Measurements from ENCODE around the gene CGGBP1. TPM values are rescaled to one million over a fixed set of nuclear protein-coding genes. Genes with fewer than 3 reads are reported as not detected.
"Not testable (repeated sequence)": the region's sequence is repeated elsewhere in the genome, so short reads cannot be mapped to it uniquely, and the experiment has no call there.

The CGGBP1 gene
- total RNA-seq, 3 donors from 2014 or later, result 51.9 to 62.6 (median 58.7) TPM

- ATAC-seq, result no peak
- Mint-ChIP-seq H3K9me3 (no peaks in the 10 kb centered on the region), H3K27me3 (ENCODE audit: low read depth) (no peaks in the 10 kb centered on the region), H3K4me3 (no peak overlapping the region), H3K36me3 (ENCODE audit: insufficient read depth) (no peaks in the 10 kb centered on the region), H3K4me1 (ENCODE audit: low read depth) (peaks cover 13% of the 10 kb centered on the region)
- no peak for DNase-seq
Measured at GRCh38 chr3:88019024-88019423, 39.8 kb downstream of the CGGBP1 start.

- H3K36me3 Mint-ChIP-seq (ENCODE audit: insufficient read depth); H3K4me1 Mint-ChIP-seq (ENCODE audit: low read depth); ATAC-seq; H3K27me3 Mint-ChIP-seq (ENCODE audit: low read depth); H3K9me3 Mint-ChIP-seq; DNase-seq; H3K4me3 Mint-ChIP-seq: not testable (repeated sequence)
Measured at GRCh38 chr3:88015656-88016055, 43.1 kb downstream of the CGGBP1 start.

- Mint-ChIP-seq H3K4me3 (no peak overlapping the region), H3K4me1 (ENCODE audit: low read depth) (peaks cover 4% of the 10 kb centered on the region), H3K36me3 (ENCODE audit: insufficient read depth) (no peaks in the 10 kb centered on the region), H3K9me3 (no peaks in the 10 kb centered on the region), H3K27me3 (ENCODE audit: low read depth) (no peaks in the 10 kb centered on the region)
- DNase-seq, result no peak
- no peak for ATAC-seq
Measured at GRCh38 chr3:88013592-88013991, 45.2 kb downstream of the CGGBP1 start.

GRCh38 chr3:88010810-88011209 is 48.0 kb downstream of the CGGBP1 start:
- no peaks in the 10 kb centered on the region for H3K36me3 Mint-ChIP-seq (ENCODE audit: insufficient read depth)
- DNase-seq (no peak), ATAC-seq (no peak)
- no peak overlapping the region for H3K4me3 Mint-ChIP-seq
- no peaks in the 10 kb centered on the region for H3K9me3 Mint-ChIP-seq
- H3K27me3 Mint-ChIP-seq (ENCODE audit: low read depth), result no peaks in the 10 kb centered on the region
- H3K4me1 Mint-ChIP-seq (ENCODE audit: low read depth), result no peaks in the 10 kb centered on the region

GRCh38 chr3:88009066-88009465 is 49.7 kb downstream of the CGGBP1 start:
- Mint-ChIP-seq H3K4me3 (no peak overlapping the region), H3K27me3 (ENCODE audit: low read depth) (peaks cover under 1% of the 10 kb centered on the region), H3K4me1 (ENCODE audit: low read depth) (no peaks in the 10 kb centered on the region), H3K9me3 (no peaks in the 10 kb centered on the region), H3K36me3 (ENCODE audit: insufficient read depth) (no peaks in the 10 kb centered on the region)
- DNase-seq, result no peak
- no peak for ATAC-seq

- Mint-ChIP-seq H3K27me3 (ENCODE audit: low read depth) (peaks cover 4% of the 10 kb centered on the region), H3K36me3 (ENCODE audit: insufficient read depth) (no peaks in the 10 kb centered on the region), H3K9me3 (no peaks in the 10 kb centered on the region), H3K4me3 (no peak overlapping the region), H3K4me1 (ENCODE audit: low read depth) (peaks cover 4% of the 10 kb centered on the region)
- DNase-seq, result no peak
- ATAC-seq, result peak in 1 of 2 donors; percentile 28
Measured at GRCh38 chr3:88005066-88005465, 53.7 kb downstream of the CGGBP1 start.

GRCh38 chr3:88003115-88003755 is 55.6 kb downstream of the CGGBP1 start:
- peaks cover 4% of the 10 kb centered on the region for H3K27me3 Mint-ChIP-seq (ENCODE audit: low read depth)
- H3K4me3 Mint-ChIP-seq, result no peak overlapping the region
- ATAC-seq (no peak), DNase-seq (no peak)
- H3K36me3 Mint-ChIP-seq (ENCODE audit: insufficient read depth), result no peaks in the 10 kb centered on the region
- H3K9me3 Mint-ChIP-seq, result no peaks in the 10 kb centered on the region
- peaks cover 4% of the 10 kb centered on the region for H3K4me1 Mint-ChIP-seq (ENCODE audit: low read depth)

- Mint-ChIP-seq H3K9me3 (no peaks in the 10 kb centered on the region), H3K4me3 (no peak overlapping the region), H3K36me3 (ENCODE audit: insufficient read depth) (no peaks in the 10 kb centered on the region), H3K4me1 (ENCODE audit: low read depth) (peaks cover 10% of the 10 kb centered on the region), H3K27me3 (ENCODE audit: low read depth) (peaks cover 4% of the 10 kb centered on the region)
- no peak for ATAC-seq
- no peak for DNase-seq
Measured at GRCh38 chr3:88002448-88002847, 56.4 kb downstream of the CGGBP1 start.

Other genes with a start within 250 kb of the CGGBP1 start
- 1 to 10 TPM; 8.0 to 9.2 (median 8.1) TPM for gene ZNF654, start 250 bp upstream of the CGGBP1 start, total RNA-seq
- 10 to 100 TPM; 18.3 to 25.4 (median 23.8) TPM for gene C3orf38, start 91.0 kb upstream of the CGGBP1 start, total RNA-seq

All from activated T-cell treated with anti-CD3 and anti-CD28 coated beads, Interleukin-2, amount 50 U/mL, for 4 hours (primary cell).